ENCODE measurements around the gene TMIGD3.

Gene TMIGD3

DNA sequence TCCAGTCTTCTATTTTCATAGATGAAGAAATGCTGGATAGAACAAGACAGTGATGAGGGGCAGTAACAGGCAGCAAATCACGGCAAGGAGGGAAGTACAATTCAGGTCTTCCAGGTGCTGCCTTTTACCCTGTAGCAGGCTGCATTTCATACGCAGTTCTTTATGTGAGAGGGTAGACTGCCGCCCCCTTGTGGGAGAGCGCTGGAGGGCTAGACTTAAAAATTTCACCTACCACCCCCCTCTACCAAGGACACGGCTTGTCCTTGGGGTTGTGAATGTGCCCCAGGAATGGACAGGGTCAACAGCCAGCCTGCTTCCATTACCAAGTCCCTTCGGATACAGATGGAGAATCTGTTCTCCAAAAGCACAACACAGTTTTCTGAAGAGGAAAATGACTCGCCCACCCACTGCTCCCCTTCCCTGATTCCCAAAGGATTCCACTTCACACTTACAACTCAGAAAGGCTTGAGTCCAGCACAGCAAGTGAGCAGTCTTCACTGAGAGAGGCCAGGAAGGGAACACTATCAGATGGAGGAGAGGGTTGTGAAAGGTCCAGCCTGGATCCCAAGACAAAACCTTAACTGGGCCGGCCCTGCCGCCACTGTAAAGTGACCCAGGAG lies 61.8 kb downstream of the TMIGD3 start:
- peaks cover 7% of the 10 kb centered on the region for H3K4me1 Mint-ChIP-seq (ENCODE audit: low read depth)
- no peaks in the 10 kb centered on the region for H3K27me3 Mint-ChIP-seq
- peaks cover 99% of the 10 kb centered on the region for H3K36me3 Mint-ChIP-seq (ENCODE audit: low read depth)
- no peaks in the 10 kb centered on the region for H3K9me3 Mint-ChIP-seq
- no peak overlapping the region for H3K27ac Mint-ChIP-seq
- no peak overlapping the region for H3K4me3 Mint-ChIP-seq
- intact Hi-C loops (cut with micrococcal nuclease) = no loop called here

DNA sequence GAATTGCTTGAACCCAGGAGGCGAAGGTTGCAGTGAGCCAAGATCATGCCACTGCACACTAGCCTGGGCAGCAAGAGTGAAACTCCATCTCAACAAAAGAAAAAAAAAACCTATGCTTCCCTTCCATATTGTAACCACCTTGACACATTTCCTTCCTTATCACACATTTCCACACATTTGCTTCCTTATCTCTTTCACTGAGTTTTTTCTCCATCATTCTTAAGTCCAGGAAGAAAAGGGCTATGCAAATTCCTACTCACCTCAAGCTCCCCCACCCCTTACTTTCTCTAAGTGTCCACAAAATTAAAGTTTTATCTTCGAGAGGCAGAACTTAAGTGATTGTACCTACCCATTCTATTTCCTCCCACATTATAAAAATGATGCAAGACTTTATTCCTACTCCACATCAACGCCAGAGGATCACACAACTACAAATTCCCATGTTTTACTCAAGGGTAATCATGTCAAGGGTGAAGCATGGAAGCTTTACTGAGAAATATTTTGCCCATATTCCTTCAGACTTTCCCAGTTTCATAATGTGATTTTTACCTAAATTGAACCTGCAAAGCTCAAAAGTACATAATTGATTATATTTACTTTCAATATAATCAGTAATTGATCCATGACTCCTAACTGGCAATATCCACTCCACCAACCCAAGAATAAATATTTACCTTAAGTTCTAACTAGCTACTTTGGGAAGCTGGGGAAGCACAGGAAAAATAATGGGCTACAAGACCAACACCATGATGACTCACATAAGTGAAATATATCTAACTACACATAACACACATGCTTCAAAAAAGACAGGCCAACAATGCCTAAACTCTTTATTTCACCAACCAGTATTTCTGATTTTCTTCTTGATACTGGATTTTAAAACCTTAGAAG lies 63.7 kb downstream of the TMIGD3 start:
- no peak overlapping the region for H3K27ac Mint-ChIP-seq
- H3K9me3 Mint-ChIP-seq = no peaks in the 10 kb centered on the region
- H3K4me3 Mint-ChIP-seq = no peak overlapping the region
- no peaks in the 10 kb centered on the region for H3K4me1 Mint-ChIP-seq (ENCODE audit: low read depth)
- intact Hi-C loops (cut with micrococcal nuclease) = no loop called here
- no peaks in the 10 kb centered on the region for H3K27me3 Mint-ChIP-seq
- H3K36me3 Mint-ChIP-seq (ENCODE audit: low read depth) = peaks cover 79% of the 10 kb centered on the region

DNA sequence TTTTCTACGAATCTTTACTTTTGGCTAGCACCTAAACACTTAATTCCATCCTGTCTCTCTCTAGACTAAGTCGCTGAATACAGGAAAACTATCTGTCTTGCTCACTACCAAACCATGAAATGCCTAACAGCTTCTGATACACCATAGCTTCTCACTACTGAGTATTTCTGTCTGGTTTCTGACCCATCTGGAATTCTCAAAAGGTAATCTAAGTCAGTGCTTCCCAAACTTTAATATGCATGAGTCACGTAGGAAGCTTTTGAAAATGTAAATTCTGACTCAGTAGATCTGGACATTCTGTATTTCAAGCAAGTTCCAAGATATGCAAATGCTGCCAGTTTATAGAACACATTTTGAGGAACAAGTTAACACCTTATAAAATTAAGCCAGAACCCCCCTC lies 66.7 kb downstream of the TMIGD3 start:
- Mint-ChIP-seq H3K27me3 (peaks cover 6% of the 10 kb centered on the region), H3K9me3 (no peaks in the 10 kb centered on the region), H3K36me3 (ENCODE audit: low read depth) (peaks cover 49% of the 10 kb centered on the region), H3K27ac (no peak overlapping the region), H3K4me3 (no peak overlapping the region), H3K4me1 (ENCODE audit: low read depth) (no peaks in the 10 kb centered on the region)
- intact Hi-C loops (cut with micrococcal nuclease) = no loop called here
